ENCODE data around the gene TAOK1.

DNA sequence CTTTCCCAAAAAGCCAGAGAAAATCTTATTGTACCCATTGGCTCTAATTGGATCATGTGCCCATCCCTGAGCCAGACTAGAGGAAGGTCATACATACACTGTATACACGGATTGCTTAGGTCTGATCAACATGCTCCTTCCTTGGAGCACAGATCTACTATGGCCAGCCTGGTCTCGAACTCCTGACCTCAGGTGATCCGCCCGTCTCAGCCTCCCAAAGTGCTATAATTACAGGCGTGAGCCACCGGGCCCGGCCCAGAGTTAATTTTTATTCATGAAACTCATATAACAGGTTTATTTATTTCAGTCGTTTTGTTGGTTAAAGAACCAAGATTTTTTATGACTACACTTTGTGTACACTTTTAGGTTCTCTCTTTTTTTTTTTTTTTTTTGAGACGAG lies 1.2 kb upstream of the TAOK1 start:
- TF ChIP-seq, protein P1, sequence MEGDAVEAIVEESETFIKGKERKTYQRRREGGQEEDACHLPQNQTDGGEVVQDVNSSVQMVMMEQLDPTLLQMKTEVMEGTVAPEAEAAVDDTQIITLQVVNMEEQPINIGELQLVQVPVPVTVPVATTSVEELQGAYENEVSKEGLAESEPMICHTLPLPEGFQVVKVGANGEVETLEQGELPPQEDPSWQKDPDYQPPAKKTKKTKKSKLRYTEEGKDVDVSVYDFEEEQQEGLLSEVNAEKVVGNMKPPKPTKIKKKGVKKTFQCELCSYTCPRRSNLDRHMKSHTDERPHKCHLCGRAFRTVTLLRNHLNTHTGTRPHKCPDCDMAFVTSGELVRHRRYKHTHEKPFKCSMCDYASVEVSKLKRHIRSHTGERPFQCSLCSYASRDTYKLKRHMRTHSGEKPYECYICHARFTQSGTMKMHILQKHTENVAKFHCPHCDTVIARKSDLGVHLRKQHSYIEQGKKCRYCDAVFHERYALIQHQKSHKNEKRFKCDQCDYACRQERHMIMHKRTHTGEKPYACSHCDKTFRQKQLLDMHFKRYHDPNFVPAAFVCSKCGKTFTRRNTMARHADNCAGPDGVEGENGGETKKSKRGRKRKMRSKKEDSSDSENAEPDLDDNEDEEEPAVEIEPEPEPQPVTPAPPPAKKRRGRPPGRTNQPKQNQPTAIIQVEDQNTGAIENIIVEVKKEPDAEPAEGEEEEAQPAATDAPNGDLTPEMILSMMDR (IDR thresholded peaks at IDR 0.05) = no peak
- TF ChIP-seq PHF8 (IDR thresholded peaks at IDR 0.05; ENCODE audit: borderline replicate concordance, low read depth) = no peak
- TF ChIP-seq CEBPB (IDR thresholded peaks at IDR 0.05) = no peak
- TF ChIP-seq POLR2A (IDR thresholded peaks at IDR 0.05; ENCODE audit: low read length) = no peak
- no peak for TF ChIP-seq RCOR1 (IDR thresholded peaks at IDR 0.05; ENCODE audit: low read depth, low read length)
